HT-29 (cell line): Measurements from ENCODE around the gene TRIM7. TPM values are rescaled to one million over a fixed set of nuclear protein-coding genes. Genes with fewer than 3 reads are reported as not detected.
A peak's percentile ranks its signal among the peaks of the same experiment; 100 is the strongest.

ENCODE experiments used
- DNase-seq: peaks from one replicate; pipeline ENCODE4 v3.0.0-alpha.2; 2015; ENCODE audit warnings: low spot score
- total RNA-seq: library from RNA; depleted of rRNA; stranded (reverse); fragments of >200 nt; shearing (Covaris generic); gene quantifications from 2 replicates; pipeline ENCODE4 v1.2.3, GENCODE V29; 2014

The TRIM7 gene
- total RNA-seq, 1 experiment from 2014 or later, result 2.9 TPM

DNA sequence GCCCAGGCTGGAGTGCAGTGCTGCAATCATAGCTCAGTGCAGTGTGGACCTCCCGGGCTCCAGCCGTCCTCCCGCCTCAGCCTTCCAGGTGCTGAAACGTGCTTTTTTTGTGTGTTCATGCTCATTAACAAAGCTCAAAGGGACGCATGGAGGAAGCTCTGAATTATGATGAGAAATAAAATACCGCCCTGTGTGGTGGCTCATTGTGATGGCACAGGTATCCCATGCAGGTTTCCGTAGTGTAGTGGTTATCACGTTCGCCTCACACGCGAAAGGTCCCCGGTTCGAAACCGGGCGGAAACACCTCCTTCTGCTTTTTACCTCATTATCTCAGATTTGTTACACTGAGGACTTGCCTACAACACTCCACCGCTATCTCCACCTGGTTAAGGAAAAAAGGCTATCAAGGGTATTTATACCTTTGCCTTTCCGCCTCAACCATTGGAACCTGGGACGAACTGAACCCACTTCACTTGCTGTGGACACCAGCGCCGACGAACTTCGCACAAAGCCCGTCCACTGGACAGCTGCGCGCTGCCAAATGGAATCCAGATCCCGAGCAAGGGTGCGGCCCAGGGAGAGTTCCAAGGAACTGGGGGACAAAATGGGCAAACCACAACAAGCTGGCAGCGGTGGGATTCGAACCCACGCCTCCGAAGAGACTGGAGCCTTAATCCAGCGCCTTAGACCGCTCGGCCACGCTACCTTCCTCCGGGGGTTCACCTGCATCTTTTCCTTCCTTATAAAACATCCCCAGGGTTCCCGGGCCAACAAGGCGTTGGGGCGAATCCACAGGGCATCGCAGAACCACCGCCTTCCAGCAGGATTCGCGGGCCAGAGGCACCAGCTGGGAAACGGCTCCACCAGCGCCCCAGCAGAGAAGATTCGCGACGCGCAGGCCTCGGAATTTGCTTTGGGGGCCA lies 31.3 kb downstream of the TRIM7 start:
- DNase-seq, result peak; percentile 92

DNA sequence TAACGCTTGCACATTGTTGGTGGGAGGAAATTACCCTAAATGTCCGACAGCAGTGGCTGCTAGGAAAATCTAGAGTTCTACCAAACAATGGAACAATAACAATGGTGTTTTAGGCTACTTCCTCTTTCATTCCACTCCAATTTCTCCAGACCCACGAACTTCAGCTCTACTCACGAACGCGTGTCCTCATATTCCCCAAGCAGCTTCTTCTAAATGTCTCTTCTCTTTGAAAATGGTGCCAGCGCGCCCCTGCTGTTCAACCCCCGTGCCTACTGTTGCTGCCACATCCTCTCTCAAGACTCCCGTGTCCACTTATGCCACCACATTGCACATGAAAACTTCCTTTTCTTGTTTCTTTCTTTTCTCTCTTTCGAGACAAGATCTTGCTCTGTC lies 32.0 kb downstream of the TRIM7 start:
- DNase-seq, result peak; percentile 64

DNA sequence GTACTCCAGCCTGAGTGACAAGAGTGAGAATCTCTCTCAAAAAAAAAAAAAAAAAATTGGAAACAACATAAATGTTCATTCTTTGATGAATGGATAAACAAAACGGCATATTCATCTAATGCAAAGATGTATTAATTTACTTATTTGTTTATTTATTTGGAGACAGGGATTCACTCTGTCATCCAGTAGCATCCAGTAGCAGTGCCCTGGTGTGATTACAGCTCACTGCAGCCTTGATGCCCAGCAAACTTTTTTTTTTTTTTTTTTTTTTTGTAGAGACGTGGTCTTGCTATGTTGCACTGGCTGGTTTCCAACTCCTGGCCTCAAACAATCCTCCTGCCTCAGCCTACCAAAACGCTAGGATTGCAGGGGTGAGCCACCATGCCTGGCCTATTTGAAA lies 33.2 kb downstream of the TRIM7 start:
- no peak for DNase-seq

DNA sequence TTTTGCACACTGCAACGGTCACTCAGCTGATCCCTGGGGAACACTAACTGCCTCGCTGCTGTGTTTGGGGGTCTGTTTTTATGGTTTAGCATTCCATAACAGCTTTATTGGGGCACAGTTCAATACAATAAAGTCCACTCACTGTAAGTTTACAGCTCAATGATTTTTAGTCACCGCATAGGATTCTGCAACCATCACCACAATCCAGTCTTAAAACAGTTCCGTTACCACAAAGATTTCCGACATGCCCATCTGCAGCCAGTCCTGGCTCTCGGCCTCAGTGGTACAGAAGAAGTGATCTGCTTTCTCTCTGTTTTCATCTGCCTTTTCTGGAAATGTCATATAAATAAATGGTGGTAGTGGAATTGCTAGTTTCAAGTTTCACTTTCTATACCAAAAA lies 34.0 kb downstream of the TRIM7 start:
- no peak for DNase-seq

DNA sequence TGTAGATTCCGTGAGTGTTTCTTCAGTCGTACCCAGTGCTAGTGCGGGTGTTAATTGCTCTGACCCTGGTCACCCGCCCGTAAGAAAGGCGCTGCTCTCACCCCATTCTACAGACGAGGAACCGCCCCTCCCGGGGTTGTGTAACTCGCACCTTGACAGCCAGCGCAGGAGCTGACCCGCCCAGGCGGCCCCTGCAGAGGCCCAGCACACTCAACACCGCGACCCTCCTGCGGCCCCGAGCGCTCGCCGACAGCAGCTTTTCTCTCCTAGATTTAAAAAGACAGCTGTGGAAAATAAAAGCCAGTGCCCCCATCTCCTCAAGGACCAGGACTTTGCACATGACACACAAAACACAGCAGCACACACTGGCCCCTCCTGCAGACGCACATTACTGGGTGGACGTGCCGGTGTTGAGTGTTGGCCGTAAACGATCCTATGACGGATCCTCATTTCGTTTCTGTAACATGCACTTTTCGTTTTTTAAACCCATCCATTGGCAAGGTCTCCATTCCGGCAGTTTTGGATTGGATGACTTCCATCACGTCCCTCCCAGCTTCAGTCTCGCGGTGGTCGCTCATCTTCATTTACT lies 34.7 kb downstream of the TRIM7 start:
- no peak for DNase-seq

DNA sequence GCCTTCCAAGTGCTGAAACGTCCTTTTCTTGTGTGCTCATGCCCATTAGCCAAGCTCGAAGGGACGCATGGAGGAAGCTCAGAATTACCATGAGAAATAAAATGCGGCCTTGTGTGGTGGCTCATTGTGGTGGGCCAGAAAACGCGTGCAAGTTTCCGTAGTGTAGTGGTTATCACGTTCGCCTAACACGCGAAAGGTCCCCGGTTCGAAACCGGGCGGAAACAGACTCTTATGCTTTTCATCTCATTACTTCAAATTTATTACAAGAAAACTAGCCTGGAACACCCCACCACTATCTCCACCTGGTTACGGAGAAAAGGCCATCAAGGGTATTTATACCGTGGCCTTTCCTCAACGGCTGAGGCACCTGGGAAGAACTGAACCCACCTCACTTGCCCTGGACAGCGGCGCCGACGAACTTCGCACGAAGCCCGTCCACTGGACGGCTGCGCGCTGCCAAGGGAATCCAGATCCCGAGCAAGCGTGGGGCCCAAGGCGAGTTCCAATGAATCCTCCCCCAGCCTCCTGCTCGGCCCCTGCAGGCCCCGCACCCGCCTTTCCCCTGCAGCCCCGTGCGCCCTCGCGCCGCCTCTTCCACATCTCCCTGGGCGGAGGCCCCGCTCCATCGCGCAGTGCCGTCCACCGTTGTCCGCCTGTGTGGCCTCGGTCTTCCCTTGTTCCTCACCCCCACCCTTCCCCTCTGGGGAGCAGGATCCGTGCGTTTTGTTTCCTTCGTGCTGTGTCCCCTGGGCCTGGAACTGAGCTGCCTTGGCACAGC lies 35.3 kb downstream of the TRIM7 start:
- DNase-seq, result peak; percentile 77

DNA sequence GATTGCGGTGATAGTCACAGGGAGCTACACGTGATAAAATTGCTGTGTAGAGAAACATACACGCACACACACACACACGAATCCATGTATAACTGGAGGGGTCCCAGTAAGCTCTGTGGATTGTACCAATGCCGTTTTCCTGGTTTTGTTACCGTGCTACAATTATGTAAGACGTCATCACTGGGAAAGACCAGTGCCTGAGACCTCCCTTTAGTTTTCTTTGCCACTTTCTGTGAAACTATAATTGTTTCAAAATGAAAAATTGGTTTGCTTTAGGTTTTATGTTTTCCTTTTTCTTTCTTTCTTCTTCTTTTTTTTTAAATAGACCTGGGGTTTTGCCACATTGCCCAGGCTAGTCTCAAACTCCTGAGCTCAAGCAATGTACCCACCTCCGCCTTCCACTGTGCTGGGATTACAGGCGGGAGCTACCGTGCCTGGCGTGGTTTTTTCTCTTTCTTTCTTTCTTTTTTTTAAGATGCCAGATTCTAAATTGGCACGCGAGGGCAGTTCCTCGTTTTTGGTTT lies 36.3 kb downstream of the TRIM7 start:
- peak; percentile 22 for DNase-seq

DNA sequence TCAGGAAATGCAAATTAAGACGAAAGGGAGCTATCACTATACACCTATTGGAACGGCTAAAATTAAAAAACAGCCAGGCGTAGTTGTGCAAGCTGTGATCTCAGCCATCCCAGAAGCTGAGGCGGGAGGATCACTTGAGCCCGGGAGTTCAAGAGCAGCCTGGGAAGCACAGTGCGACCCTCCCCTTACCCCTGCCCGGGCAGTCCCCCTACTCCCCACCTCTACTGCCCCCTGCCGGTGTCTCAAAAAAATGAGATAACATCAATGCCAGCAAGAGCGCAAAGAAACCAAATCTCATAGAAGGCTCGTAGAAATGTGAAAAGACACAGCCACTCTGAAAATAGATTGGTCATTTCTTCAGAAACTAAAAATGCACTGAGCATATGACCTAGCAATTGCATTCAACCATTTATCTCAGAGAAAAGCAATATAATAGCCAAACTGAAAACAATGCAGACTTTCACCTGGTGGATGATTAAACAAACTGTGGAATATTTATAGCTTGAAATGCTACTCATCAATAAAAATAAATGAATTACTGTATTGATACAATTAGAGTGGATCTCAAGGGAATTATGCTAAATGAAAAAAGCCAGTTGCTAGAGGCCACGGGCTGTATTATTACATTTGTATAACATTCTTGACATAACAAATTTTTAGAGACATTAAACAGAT lies 37.0 kb downstream of the TRIM7 start:
- DNase-seq, result peak; percentile 56

DNA sequence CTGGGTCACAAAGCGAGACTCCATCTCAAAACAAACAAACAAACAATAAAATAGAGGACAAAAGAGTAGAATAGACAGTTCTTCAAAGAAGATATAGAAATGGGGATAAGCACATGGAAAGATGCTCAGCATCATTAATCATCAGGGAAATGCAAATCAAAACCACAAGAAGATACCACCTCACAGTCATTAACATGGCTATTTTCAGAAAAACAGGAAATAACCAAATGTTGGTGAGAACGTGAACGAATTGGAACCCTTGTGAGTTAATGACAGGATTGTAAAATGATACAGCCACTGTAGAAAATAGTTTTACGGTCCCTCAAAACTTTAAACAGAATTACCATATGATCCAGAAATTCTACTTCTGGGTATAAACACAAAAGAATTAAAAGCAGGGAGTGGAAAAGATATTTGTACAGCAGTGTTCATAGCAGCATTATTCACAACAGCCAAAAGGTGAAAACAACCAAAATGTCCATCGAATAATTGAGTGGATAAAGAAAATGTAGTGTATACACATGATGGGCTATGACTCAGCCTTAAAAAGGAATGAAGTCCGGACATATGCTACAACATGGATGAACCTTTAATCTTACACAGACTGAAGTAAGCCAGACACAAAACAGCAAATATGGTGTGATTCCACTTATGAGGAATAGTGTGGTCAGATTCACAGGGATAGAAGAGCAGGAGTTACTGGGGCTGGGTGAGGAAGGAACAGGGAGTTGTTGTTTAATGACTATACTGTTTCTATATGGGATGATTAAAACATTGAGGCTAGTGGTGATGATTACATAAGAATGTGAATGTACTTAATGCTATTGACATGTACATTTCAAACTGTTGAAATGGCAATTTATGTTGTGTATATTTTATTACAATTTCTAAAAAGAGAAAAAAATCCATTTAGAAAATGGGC lies 37.9 kb downstream of the TRIM7 start:
- no peak for DNase-seq

DNA sequence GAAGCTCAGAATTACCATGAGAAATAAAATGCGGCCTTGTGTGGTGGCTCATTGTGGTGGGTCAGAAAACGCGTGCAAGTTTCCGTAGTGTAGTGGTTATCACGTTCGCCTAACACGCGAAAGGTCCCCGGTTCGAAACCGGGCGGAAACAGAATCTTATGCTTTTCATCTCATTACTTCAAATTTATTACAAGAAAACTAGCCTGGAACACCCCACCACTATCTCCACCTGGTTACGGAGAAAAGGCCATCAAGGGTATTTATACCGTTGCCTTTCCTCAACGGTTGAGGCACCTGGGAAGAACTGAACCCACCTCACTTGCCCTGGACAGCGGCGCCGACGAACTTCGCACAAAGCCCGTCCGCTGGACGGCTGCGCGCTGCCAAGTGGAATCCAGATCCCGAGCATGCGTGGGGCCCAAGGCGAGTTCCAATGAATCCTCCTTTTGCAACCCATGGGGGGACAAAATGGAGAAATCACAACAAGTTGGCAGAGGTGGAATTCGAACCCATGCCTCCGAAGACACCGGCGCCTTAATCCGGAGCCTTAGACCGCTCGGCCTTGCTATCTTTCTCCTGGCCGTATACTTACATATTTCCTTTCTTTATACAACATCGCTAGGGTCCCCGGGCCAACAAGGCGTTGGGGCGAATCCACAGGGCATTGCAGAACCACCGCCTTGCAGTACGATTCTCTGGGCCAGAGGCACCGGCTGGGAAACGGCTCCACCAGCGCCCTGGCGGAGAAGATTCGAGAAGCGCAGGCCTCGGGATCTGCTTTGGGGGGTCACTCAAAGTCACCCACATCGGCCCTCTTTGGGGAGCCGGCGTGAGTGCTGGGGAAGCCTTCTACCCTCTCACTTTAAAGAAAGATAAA lies 40.7 kb downstream of the TRIM7 start:
- DNase-seq, result no peak

DNA sequence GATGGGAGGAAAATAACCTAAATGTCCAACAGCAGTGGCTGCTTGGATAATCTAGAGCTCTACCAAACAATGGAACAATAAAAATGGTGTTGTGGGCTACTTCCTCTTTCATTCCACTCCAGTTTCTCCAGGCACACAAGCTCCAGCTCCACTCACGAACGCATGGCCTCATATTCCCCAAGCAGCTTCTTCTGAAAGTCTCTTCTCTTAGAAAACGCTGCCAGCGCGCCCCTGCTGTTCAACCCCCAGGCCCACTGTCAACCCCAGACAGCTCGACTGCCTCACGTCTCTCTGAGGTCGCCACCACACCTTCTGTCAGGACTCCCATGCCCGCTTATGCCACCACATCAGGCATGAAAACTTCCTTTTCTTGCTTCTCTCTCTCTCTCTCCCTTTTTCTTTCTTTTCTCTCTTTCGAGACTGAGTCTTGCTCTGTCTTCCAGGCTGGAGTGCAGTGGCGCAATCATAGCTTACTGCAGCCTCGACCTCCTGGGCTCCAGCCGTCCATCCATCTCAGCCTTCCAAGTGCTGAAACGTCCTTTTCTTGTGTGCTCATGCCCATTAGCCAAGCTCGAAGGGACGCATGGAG lies 41.4 kb downstream of the TRIM7 start:
- no peak for DNase-seq

DNA sequence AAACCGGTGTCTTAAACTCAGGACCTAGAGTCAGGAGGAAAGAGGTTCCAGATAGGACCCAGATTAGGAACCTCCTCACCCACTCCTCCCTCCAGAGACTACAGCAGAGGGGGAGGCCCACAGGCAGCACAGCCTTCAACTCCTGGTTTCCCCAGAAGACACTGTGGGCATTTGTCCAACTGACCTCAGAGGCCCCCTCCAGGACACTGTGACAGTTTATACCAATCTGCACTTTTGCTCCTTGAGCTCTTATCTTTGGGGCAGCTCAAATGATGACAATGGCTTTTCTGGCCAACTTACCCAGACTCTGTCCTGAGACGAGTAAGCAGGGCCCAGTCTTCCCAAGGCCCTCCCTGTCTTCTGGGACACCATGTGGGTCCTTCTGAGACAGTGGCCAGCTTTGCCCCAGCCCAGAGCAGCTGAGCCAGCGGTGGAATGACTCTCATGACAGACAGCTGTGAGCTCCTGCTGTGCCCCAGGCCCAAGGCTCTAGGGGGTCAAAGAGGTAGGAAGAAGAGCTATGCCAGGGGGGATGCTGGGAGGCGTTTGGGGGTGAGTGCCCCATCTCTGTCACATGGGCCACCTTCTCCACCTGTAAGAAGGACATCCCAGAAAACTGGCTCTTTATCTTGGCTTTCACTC lies 43.3 kb downstream of the TRIM7 start:
- DNase-seq, result no peak

DNA sequence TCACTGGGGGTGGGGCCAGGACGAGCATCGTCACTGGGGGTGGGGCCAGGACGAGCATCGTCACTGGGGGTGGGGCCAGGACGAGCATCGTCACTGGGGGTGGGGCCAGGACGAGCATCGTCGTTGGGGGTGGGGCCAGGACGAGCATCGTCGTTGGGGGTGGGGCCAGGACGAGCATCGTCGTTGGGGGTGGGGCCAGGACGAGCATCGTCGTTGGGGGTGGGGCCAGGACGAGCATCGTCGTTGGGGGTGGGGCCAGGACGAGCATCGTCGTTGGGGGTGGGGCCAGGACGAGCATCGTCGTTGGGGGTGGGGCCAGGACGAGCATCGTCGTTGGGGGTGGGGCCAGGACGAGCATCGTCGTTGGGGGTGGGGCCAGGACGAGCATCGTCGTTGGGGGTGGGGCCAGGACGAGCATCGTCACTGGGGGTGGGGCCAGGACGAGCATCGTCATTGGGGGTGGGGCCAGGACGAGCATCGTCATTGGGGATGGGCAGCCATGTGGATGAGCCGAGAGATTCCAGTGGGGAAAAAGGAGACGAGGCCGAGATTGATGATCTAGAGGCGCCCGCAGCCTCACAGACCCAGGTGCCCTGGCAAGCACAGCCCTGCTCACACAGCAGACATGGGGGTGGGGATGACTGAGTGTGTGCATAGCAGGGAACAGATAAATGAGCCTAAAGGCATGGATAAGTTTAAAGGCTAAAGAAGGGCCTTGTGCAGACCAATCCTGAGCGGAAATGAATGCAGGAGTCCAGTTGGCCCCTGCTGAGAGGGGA lies 44.1 kb downstream of the TRIM7 start:
- peak; percentile 43 for DNase-seq

DNA sequence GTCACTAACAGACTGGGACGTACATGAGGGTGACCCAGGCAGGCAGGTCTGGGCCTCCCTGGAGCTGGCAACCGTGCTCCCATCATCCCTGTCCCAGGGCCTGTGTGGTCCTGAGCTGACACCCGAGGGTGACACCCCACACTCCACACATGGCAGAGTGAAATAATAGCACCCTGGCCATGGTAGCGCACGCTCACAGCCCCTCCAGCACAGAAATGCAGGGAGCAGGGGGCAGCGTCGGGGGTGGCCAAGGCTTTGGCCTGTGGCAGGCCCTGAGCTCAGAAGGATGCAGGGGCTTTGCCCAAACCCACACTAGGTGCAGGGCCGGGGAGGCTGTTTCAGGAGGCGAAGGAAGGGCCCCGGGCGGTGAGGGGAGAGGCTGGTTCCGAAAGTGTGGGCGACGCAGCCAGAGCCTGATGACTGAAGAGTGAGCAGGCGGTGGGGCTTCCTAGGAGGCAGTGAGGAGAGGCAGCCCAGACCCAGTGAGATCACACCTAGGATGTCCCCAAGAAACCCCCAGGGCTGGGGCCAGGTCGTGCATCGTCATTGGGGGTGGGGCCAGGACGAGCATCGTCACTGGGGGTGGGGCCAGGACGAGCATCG lies 44.7 kb downstream of the TRIM7 start:
- DNase-seq, result peak; percentile 28

DNA sequence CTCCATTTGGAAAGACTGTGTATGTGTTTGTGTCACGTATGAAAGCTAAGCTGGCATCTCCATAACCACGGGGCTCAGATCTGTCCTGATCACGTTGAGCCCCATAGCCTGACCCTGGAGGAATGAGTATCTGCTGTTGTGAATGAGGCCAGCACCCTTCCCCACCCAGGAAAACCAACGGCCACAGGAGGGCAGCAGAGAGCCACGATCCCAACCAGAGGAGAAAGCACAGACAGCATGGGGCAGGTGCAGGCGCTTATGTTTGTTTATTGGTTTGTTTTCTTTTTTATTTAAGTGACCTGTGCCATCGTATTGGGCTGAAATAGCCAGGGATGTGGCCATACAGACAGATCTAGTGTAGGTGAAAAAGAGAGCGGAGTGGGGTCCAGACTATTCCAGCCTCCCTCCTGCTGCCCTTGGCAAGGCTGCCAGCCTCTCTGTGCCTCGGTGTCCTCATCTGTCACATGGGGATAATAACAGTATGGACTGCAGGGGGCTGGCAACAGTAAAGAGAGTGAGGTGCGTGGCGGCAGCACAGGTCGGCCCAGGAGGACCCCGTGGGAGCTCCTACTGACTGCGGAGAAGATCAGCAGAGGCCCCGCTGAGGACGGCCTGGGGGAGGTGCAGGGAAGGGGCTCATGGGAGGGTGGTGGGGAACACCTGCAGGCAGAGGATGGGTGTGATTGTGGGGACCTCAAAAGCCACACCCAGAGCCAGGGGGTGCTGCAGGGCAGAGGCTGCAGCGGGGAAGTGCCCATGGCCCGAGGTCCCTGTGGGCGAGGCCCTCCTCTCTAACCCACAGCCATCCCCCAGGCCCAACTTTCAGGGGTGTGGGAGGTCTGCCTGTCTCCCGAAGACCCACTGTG lies 45.5 kb downstream of the TRIM7 start:
- peak; percentile 94 for DNase-seq

DNA sequence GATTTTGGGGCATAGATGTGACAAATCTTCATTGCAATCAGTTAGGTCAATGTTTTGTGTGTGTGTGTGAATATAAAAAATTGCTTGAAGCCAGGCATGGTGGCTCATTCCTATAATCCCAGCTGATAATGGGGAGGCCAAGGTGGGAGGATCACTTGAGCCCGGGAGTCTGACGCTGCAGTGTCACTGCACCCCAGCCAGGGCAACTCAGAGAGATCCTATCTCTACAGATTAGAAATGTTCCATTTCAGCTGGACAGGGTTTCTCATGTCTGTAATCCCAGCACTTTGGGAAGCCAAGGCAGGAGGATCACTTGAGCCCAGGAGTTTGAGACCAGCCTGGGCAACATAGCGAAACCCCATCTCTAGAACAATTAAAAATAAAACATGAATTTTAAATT lies 46.1 kb downstream of the TRIM7 start:
- no peak for DNase-seq
